ENCODE data around the gene HPCAL1.

HPCAL1 gene

DNA sequence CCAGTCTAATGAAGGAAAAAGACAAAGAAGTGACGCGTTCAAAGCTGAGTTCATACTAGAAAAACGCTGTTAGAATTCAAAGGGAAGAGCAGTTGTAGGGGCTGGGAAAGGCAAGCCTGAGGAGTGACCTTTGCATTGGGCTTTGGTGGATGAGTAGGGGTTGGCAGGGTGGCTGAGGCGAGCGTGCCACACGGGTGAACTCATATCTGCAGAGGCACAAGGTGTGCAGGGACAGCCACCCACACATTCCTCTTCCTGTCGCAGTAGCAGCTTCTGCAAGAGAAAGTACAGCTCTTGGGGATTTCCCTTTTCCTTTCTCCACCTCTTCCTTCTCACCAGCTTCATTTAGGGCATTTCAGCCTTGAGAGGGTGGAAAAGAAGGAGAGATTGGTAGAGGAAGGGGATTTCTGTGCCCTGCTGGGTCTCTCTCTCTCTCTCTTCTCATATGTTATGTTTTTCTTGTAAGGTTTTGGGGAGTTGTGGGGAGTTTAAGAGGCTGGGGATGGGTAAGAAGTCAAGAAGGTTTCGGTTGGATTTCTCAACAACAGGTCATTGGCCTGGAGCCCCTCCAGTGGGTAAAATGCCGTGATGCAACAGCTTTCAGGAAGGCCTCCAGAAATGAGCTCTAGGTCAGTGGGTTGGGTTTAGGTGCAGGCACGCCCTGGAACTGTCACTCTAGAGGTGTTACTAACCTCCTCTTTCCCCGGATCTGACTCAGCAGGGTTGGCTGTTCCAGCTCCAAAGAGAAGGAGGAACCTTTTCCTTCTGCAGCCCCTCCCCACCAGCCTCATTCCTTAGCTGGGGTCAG is 105.3 kb downstream of the HPCAL1 start:
- DNase-seq (ENCODE audit: low spot score) = peak; percentile 88

DNA sequence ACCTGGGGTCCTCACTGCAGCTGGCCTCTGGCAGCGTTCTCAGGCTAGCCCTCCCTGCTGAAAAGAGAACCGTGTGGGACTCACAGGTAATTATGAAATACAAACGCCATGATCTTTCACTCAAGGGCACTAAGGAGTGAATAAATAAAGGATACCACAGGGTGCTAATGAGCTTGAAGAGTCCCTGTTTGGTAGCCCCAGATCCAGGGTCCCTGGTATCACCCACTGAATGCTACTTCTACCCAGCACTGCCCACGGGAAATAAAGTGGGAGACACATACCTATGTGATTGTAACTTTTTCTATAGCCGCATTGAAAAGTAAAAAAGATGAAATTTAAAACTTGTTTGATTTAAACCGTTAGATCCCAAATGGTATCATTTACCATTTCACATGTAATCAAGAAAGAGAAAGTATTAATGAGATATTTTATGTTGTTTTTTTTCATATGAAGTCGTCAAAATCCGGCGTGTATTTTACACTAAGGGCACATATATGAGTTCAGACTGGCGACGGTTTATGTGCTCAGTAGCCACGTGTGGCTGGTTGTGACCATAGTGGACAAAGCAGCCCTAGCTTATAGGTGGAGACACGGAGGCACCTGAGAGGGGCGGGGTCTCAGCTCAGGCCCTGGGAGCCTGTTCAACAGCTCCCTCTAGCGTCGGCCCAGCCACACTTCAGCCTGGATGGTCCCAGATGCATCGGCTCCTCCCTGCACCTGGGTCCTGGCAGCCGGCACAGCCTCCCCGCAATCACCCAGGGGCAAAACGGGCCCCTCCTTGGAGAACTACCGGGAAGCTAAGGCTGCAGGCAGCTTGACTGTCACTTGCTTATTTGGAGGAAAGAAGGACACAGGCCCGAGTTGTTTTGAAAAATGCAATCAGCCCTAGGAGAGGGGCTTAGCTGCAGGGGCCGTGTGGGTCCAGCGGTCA is 106.2 kb downstream of the HPCAL1 start:
- DNase-seq (ENCODE audit: low spot score) = peak; percentile 91

DNA sequence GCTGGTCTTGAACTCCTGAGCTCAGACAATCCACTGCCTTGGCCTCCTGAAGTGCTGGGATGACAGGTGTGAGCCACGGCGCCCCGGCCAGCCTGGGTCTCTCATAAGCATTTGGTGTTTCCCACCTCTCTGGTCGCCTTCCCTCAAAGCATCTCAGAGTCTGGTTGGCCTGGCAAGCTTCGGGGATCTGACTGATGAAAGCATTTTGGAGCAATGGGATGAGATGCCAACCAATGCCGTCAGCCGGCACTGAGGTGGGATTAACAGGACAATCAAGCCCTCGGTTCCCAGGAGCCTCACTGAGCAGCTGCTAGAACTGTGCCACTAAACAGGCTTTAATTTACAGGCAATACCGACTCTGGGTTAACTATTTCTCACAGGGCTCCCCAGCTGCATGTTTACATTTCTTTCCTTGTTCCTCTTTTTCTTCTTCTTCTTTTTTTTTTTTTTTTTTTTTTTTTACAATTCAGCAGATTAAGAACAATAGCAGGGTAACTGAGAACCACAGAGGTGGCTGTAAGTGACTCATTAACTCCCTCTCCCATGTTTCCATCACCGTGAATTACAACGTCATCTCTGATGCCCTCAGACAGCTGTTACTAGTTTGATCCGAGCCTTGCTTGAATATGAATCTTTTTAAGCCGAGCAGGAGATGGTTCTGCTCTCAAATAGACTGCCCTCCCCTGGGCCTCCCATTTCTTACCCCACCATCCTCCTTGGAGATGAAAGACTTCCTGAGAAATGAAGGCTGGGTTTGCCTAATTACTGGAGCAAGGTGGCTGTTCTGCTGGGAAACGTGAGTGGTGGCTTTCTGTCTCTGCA is 107.5 kb downstream of the HPCAL1 start:
- peak; percentile 25 for DNase-seq (ENCODE audit: low spot score)

DNA sequence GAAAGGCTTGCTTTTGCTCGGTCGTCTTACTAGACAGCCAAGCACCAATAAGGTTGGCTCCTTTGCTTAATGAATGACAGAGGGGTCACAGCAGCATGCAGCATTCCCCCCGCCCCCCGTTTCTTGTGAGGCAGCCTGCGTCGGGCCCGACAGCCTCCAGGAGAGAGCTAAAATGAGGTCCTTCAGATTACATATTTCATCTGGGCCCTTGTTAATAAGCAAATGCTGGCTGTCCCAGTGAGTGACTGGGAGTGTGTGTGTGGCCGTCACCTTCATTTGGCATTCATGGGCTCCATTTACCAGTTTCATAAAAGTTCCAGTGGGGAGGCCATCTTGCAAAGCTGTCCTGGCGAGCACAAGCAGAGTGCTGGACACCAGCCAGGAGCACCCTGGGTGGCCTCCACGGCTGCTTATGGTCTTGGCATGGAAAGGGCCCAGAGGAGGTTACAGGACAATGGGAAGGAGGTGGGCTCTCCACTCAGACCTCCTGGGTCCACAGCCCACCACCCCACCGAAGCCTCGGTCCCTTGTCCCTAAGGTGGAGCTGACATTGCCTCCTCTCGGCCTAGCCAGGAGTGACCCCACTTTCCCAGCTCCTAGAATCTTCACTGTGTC is 108.2 kb downstream of the HPCAL1 start:
- DNase-seq (ENCODE audit: low spot score) = no peak

DNA sequence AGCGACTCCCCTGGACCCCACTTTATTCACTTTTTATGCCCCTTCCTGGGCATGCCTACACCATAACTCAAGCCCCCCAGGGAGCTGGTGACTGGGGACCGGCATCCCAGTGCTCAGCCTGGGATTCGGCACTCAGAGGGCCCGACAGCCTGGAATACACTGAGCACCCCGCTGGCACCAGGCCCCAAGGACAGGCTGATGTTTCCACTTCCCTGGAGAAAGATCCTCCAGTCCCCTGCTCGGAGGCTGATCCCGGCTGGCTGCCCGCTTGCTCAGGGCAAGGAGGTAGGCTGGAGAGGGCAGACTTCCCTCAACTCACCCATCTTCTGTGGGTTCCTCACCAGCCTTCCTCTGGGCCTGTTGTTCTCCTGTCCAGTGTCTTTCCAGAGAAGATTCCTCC is 108.9 kb downstream of the HPCAL1 start:
- DNase-seq (ENCODE audit: low spot score) = no peak

DNA sequence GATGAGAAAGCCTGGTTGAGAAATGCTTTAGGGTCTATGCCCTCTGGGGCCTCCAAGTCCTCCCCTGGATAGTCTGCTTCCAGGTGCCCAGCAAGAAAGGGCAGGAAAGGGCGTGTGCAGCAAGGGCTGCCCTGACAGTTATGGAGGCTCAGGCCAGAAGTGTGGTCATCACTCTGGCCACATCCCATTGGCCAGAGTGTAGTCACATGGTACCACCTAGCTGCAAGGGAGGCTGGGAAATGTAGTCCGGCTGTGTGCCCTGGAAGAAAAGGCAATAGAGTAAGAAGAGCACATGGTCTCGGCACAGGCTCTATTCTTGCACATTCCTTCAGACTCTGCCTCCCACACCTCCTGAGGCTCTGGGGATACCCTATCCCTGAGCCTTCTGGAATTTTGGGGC is 109.7 kb downstream of the HPCAL1 start:
- peak; percentile 70 for DNase-seq (ENCODE audit: low spot score)

DNA sequence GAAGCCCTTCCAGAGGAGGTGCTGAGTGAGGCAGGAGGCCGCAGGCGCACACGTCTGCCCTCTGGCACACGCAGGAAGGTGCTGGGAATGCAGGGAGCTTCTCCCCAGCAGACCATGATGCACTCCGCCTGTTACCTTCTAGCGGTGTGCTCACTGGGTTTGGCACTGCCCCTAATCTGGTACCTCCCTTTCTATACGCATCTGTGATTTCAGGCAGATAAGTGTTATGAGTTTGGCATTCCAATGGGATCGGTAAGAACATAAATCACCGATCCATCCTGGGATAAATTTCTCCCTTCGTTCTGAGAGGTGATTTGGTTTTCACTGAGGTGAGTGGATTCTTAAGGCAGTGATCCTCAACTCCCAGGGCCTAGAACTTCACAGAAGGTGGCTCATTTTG is 110.8 kb downstream of the HPCAL1 start:
- DNase-seq (ENCODE audit: low spot score) = no peak

DNA sequence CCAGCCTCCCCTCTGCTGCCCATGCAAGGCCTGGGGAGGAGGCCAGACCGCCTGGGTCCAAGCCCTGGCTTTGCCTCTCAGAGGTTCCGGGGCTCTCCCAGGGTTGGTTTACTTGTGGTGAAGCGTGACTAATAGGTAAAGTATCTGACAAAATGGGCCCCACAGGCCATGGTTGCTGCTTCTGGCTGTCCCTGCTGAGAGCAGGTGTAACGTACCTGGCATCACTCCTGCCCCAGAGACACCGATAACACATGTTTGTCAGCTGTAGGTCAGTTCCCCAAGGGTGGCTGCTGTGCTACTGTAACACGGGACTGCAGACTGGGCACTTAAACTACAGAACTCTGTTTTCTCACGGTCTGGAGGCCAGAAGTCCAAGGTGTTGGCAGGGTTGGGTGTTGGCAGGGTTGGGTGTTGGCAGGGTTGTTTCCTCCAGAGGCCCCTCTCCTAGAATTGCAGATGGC is 111.3 kb downstream of the HPCAL1 start:
- no peak for DNase-seq (ENCODE audit: low spot score)

DNA sequence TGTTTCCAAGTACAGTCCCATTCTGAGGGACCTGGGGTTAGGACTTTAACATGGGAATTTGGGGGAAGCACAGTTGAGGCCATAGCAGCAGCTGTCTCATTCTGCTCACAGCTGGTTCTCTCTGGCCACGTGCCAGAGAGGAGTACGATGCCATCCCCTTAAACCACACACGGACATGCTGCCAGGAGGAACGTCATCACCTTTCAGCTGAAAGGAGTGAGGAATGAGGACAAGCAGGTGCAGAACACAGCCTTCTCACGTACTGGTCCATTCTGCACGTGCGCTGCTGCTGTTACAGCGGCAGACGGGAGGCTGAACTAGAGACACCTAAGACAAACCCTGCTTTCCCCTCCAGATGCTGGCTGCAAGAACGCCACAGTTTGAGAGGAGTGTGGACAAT is 111.9 kb downstream of the HPCAL1 start:
- no peak for DNase-seq (ENCODE audit: low spot score)

DNA sequence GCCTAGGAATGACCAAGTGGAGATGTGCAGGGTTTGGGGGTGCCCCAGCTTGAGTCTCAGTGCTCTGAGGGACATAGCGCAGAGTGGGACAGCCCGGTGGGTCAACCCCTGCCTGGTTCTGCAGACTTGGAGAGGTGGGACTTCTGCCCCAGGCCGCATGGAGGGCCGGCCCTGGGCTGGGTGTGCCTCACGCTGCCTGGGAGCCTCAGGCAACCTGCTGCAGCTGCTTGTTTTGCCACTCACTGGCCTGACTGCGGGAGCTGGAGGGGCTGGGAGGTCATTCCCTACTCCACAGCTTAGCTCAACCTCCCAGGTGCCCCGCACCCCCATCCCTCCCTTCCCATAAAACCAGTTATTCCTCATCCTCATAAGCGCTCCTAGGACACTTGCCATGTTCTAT is 112.3 kb downstream of the HPCAL1 start:
- no peak for DNase-seq (ENCODE audit: low spot score)

DNA sequence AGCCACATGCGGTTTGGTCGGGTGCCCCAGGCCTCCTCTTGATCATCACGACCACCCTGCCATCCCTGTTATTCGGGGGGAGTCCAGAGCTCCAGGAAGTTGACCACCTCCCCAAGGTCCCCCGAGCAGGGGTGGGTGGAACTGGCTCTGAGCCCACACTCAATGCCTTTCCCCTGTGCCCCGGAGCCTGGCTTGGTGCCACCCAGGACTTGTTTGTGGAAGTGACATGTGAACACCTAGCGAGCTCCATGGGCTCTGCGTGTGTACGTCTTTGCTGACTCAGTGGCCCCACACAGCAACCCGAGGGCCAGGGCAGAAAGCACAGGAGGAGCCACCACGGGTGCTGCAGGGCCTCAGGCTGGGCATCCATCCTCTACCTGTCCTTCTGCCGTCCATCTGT is 112.9 kb downstream of the HPCAL1 start:
- no peak for DNase-seq (ENCODE audit: low spot score)

DNA sequence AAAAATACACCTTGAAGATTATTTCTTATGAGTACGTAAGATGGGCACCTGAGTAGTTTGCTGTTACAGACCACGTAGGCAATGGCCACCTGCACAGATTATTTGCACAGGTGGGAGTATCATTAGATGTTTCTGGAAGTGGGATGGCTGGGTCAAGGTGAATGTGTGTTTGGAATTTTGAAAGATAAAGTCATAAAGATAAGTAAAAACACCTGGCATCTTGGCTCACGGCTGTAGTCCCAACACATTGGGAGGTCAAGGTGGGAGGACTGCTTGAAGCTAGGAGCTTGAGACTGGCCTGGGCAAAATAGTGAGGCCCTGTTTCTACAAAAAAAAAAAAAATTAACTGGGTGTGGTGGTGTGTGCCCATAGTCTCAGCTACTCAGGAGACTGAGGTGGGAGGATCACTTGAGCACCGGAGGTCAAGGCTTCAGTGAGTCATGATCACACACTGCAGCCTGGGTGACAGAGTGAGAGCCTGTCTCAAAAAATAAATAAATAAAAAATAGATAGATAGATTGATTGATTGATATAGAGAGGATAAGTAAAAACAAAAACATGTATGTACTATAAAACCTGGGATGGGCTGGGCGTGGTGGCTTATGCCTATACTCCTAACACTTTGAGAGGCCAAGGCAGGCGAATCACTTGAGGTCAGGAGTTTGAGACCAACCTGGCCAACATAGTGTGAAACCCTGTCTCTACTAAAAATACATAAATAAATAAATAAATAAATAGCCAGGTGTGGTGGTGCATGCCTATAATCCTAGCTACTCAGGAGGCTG is 115.0 kb downstream of the HPCAL1 start:
- DNase-seq (ENCODE audit: low spot score) = no peak

DNA sequence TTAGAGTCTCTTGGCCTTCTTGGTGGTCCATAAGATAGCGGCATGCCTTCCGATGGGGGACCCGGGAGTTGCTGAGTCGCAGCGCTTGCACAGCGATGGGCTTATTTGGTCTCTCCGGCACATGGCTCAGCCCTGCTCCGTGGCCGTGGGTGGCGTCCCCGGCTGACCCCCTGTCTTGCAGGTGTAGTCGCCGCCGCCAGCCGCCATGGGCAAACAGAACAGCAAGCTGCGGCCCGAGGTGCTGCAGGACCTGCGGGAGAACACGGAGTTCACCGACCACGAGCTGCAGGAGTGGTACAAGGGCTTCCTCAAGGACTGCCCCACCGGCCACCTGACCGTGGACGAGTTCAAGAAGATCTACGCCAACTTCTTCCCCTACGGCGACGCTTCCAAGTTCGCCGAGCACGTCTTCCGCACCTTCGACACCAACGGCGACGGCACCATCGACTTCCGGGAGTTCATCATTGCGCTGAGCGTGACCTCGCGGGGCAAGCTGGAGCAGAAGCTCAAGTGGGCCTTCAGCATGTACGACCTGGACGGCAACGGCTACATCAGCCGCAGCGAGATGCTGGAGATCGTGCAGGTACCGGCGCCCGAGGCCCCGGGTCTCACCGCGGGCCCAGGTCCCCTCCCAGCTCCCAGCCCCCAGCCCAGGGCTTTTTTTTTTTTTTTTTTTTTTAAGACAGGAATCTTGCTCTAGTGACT is 117.0 kb downstream of the HPCAL1 start:
- no peak for DNase-seq (ENCODE audit: low spot score)

DNA sequence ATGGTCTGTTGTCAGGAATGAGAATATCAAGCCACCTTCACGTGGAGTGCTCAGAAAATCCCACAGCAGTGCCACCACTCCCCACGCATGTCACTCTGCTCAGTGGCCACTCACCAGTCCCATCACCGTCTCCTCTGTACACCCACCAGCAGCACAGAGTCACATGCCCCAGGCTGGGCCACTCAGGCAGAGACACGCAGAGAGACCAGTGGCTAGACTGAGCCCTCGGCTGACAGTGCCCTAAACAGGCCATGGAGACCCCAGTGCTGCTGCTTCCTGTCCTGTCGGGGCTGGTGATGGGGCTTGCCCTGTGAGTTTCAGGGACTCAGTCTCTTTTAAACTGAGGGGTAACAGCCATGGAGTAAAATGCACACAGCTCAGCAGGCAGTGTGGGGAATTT is 119.5 kb downstream of the HPCAL1 start:
- no peak for DNase-seq (ENCODE audit: low spot score)

DNA sequence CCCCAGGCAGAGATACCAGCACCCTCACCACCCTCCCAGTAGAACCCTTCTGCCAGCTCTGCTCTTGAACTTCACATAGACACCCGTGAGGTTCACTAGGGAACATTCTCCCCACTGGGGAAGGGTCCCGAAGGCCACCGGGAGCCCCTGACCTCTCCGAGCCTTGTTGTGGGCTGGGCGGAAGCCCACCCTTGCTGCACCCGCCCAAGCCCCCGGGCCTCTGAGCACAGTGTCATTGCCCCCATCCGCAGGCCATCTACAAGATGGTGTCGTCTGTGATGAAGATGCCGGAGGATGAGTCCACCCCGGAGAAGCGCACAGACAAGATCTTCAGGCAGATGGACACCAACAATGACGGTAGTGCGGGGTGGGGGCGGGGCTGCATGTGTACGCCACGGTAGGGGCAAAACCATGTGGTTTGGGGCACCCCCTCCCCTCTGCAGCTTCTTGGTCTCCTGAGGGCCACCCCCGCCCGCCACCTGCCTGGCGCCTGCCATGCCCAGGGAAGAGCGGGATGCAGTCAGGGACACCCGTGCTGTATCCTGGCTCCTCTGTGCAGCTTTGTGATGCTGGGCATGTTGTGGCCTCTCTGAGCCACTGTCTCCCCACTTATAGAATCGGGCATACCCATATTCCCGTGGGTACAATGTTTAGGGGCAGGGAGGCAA is 120.2 kb downstream of the HPCAL1 start:
- no peak for DNase-seq (ENCODE audit: low spot score)

DNA sequence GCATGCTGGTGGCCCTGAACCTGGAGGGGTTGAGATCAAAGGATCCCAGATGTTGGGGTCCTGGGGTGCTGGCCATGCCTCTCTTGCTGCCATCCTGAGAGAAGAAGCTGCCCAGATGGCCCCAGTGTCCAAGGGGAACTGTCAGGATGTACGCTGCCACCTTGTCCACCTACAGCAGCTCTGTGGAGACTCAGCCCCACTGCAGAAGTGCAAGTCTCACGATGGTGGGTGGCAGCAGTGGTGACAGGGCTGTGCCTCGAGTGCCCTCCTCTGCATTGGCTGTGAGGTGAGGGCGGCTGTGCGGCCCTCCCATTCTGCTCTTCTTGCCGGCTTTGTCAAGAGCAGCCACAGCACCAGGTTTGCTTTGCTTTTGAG is 120.7 kb downstream of the HPCAL1 start:
- no peak for DNase-seq (ENCODE audit: low spot score)

DNA sequence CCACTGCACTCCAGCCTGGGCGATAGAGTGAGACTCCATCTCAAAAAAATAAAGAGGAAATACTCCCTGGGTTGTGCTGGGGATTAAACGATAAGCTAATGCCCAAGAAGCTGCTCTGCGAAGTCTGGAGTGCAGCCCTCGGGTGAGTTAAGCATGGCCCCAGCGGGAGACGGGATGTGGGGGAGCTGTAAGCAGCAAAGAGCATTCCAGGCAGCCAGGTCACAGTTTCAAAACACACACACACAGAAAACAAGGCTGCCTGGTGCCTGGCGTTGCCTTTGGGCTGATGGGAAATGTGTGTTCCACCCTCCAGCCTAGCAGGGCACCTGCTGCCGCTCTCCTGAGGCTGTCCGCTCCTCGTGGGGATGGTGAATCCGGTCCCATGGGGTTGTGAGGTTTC is 121.3 kb downstream of the HPCAL1 start:
- no peak for DNase-seq (ENCODE audit: low spot score)

DNA sequence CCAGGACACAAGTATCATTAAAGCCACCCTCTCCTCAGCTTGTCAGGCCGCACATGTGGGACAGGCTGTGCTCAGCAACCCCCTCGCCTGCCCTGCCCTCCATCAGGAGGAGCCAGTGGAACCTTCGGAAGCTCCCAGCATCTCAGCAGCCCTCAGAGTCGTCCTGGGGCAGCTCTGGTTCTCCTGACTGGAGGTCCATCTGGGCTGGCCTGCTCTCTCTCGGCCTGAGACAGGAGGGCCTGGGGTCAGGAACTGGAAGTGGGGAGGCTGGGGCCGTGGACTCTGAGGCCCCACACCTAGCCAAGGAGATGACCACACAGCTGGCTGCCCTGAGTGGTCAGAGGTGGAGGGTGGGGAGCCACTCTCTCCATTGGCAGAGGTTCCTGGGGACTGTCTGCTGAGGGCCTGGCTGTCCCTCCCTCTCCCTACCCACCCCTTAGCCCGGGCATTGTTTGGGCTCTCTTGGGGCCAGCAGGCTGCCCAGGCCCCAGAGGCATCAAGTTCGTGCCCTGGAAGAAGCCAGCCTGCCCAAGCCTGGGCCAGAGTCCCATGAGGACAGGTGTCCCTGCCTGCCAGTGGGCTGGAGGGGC is 122.3 kb downstream of the HPCAL1 start:
- no peak for DNase-seq (ENCODE audit: low spot score)

DNA sequence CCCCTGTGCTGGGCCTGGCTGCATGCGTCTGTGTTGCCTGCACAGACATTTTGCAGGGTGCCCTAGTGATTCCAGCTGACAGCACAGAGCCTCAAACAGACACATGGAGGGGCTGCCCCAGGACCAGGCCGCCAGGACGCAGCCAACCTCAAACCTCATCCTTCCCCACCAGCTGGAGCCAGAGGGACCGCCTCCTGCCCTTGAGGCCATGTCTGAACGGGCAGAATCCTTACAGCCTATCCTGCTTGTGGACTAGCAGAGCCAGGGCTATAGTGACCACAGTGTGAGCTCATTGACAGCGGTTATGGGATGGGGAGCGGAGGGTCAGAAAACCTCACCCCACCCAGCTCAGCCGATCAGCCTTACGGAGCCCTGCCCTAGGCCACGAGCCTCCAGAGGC is 123.0 kb downstream of the HPCAL1 start:
- DNase-seq (ENCODE audit: low spot score) = no peak

All from activated CD4-positive, alpha-beta T cell treated with anti-CD3 and anti-CD28 coated beads, Interleukin-2, Interleukin-4, amounts not matched to agents 100 ng/mL and 50 ng/mL, durations not matched to agents 16 hours and 8 hours (primary cell).